SK-N-SH treated with all-trans-retinoic acid at 6 μM for 48 hours (cell line): ENCODE results near the gene RESP18.

ENCODE experiments used
- ATAC-seq: fragments of 200-7000 bp; cut with Tn5 transposase; 3 replicates; pipeline ENCODE4 v1.9.1; 2020; ENCODE audit warnings: mild to moderate bottlenecking, moderate library complexity
- ARNTL ChIP-seq: fragments of 450-650 bp; formaldehyde crosslinking; IDR thresholded peaks from 2 replicates; pipeline ENCODE4 v1.5.0; 2020; ENCODE audit warnings: low read depth, mild to moderate bottlenecking, moderate library complexity, borderline replicate concordance
- BACH2 ChIP-seq: fragments of 250-450 bp; sonication (Bioruptor Pico); IDR thresholded peaks from 2 replicates; pipeline ENCODE4 v1.9.0; 2021; ENCODE audit warnings: mild to moderate bottlenecking, borderline replicate concordance
- ESRRG ChIP-seq: fragments of 250-450 bp; sonication (Bioruptor Pico); IDR thresholded peaks from 2 replicates; pipeline ENCODE4 v1.6.1; 2021; ENCODE audit warnings: mild to moderate bottlenecking
- ISL1 ChIP-seq: fragments of 250-450 bp; sonication (Bioruptor Pico); IDR thresholded peaks from 2 replicates; pipeline ENCODE4 v2.1.2; 2022; ENCODE audit warnings: mild to moderate bottlenecking, moderate library complexity
- OSR1 ChIP-seq: fragments of 250-450 bp; sonication (Bioruptor Pico); IDR thresholded peaks from 2 replicates; pipeline ENCODE4 v1.8.0; 2022; ENCODE audit warnings: moderate library complexity, mild to moderate bottlenecking, inconsistent platforms
- PPARA ChIP-seq: fragments of 250-450 bp; sonication (Bioruptor Pico); IDR thresholded peaks from 2 replicates; pipeline ENCODE4 v1.5.0; 2020; ENCODE audit warnings: mild to moderate bottlenecking, borderline replicate concordance
- RARB ChIP-seq: fragments of 250-450 bp; sonication (Bioruptor Pico); IDR thresholded peaks from 2 replicates; pipeline ENCODE4 v1.8.0; 2021; ENCODE audit warnings: mild to moderate bottlenecking, moderate library complexity
- SNAI2 ChIP-seq: fragments of 250-450 bp; sonication (Bioruptor Pico); IDR thresholded peaks from 2 replicates; pipeline ENCODE4 v1.5.0; 2020; ENCODE audit warnings: mild to moderate bottlenecking, moderate library complexity
- TCF4 ChIP-seq: fragments of 250-450 bp; sonication (Bioruptor Pico); IDR thresholded peaks from 2 replicates; pipeline ENCODE4 v1.8.0; 2021; ENCODE audit warnings: mild to moderate bottlenecking, moderate library complexity, borderline replicate concordance
- TOX ChIP-seq: fragments of 250-450 bp; sonication (Bioruptor Pico); IDR thresholded peaks from 2 replicates; pipeline ENCODE4 v1.8.0; 2021; ENCODE audit warnings: mild to moderate bottlenecking, moderate library complexity, borderline replicate concordance
- ZC3H10 ChIP-seq: fragments of 250-450 bp; sonication (Bioruptor Pico); IDR thresholded peaks from 2 replicates; pipeline ENCODE4 v1.5.1; 2021; ENCODE audit warnings: mild to moderate bottlenecking, moderate library complexity
- ZFP3 ChIP-seq: fragments of 250-450 bp; sonication (Bioruptor Pico); IDR thresholded peaks from 2 replicates; pipeline ENCODE4 v1.5.0; 2020; ENCODE audit warnings: mild to moderate bottlenecking, moderate library complexity
- ZFP30 ChIP-seq: fragments of 450-650 bp; formaldehyde crosslinking; IDR thresholded peaks from 2 replicates; pipeline ENCODE4 v1.5.0; 2022; ENCODE audit warnings: mild to moderate bottlenecking, moderate library complexity
- ZNF565 ChIP-seq: fragments of 450-650 bp; formaldehyde crosslinking; conservative IDR thresholded peaks from 2 replicates; pipeline ENCODE4 v1.5.0; 2020; ENCODE audit warnings: low read depth, mild to moderate bottlenecking, moderate library complexity
- ZNF70 ChIP-seq: fragments of 450-650 bp; formaldehyde crosslinking; IDR thresholded peaks from 2 replicates; pipeline ENCODE4 v1.5.0; 2020; ENCODE audit warnings: mild to moderate bottlenecking, moderate library complexity
- ZNF8 ChIP-seq: fragments of 450-650 bp; formaldehyde crosslinking; IDR thresholded peaks from 2 replicates; pipeline ENCODE4 v1.5.0; 2020; ENCODE audit warnings: mild to moderate bottlenecking, moderate library complexity
- TF ChIP-seq, protein P1 (sequence below): fragments of 250-450 bp; sonication (Bioruptor Pico); IDR thresholded peaks from 2 replicates; pipeline ENCODE4 v1.5.0; 2020; ENCODE audit warnings: mild to moderate bottlenecking, moderate library complexity
- TF ChIP-seq, protein P2 (sequence below): fragments of 250-450 bp; sonication (Bioruptor Pico); IDR thresholded peaks from 2 replicates; pipeline ENCODE4 v1.5.1; 2021; ENCODE audit warnings: mild to moderate bottlenecking, moderate library complexity
- TF ChIP-seq, protein P3 (sequence below): fragments of 250-450 bp; sonication (Bioruptor Pico); IDR thresholded peaks from 2 replicates; pipeline ENCODE4 v1.8.0; 2021; ENCODE audit warnings: low read depth, mild to moderate bottlenecking, moderate library complexity, borderline replicate concordance
- TF ChIP-seq, protein P4 (sequence below): fragments of 250-450 bp; sonication (Bioruptor Pico); IDR thresholded peaks from 2 replicates; pipeline ENCODE4 v1.8.0; 2020; ENCODE audit warnings: mild to moderate bottlenecking, moderate library complexity, borderline replicate concordance

The RESP18 gene

DNA sequence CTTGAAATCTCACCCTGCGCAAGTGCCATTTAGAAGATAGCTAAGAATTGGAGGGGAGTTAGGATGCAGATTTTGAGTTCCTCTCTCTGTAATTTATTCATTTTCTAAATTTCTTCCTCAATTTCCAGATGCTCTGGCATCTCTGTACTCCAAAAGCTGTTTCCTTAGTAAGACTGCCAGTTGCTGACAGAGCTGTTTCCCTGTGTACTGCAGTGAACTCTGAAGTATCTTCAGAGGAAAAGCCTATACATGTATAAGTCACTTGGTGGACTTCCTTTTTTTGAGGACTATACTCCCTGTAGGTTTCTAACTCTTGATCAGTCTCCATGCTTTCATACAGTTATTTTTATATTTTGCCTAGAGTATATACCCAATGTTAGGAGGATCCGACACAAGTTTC, 1.5 kb upstream of the RESP18 start (continued):
- TF ChIP-seq, protein P1, sequence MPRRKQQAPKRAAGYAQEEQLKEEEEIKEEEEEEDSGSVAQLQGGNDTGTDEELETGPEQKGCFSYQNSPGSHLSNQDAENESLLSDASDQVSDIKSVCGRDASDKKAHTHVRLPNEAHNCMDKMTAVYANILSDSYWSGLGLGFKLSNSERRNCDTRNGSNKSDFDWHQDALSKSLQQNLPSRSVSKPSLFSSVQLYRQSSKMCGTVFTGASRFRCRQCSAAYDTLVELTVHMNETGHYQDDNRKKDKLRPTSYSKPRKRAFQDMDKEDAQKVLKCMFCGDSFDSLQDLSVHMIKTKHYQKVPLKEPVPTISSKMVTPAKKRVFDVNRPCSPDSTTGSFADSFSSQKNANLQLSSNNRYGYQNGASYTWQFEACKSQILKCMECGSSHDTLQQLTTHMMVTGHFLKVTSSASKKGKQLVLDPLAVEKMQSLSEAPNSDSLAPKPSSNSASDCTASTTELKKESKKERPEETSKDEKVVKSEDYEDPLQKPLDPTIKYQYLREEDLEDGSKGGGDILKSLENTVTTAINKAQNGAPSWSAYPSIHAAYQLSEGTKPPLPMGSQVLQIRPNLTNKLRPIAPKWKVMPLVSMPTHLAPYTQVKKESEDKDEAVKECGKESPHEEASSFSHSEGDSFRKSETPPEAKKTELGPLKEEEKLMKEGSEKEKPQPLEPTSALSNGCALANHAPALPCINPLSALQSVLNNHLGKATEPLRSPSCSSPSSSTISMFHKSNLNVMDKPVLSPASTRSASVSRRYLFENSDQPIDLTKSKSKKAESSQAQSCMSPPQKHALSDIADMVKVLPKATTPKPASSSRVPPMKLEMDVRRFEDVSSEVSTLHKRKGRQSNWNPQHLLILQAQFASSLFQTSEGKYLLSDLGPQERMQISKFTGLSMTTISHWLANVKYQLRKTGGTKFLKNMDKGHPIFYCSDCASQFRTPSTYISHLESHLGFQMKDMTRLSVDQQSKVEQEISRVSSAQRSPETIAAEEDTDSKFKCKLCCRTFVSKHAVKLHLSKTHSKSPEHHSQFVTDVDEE (CRISPR knock-in tag): no peak
- TF ChIP-seq, protein P2, sequence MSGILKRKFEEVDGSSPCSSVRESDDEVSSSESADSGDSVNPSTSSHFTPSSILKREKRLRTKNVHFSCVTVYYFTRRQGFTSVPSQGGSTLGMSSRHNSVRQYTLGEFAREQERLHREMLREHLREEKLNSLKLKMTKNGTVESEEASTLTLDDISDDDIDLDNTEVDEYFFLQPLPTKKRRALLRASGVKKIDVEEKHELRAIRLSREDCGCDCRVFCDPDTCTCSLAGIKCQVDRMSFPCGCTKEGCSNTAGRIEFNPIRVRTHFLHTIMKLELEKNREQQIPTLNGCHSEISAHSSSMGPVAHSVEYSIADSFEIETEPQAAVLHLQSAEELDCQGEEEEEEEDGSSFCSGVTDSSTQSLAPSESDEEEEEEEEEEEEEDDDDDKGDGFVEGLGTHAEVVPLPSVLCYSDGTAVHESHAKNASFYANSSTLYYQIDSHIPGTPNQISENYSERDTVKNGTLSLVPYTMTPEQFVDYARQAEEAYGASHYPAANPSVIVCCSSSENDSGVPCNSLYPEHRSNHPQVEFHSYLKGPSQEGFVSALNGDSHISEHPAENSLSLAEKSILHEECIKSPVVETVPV (CRISPR knock-in tag): no peak
- TF ChIP-seq TOX (no peak), BACH2 (CRISPR knock-in tag) (no peak)

DNA sequence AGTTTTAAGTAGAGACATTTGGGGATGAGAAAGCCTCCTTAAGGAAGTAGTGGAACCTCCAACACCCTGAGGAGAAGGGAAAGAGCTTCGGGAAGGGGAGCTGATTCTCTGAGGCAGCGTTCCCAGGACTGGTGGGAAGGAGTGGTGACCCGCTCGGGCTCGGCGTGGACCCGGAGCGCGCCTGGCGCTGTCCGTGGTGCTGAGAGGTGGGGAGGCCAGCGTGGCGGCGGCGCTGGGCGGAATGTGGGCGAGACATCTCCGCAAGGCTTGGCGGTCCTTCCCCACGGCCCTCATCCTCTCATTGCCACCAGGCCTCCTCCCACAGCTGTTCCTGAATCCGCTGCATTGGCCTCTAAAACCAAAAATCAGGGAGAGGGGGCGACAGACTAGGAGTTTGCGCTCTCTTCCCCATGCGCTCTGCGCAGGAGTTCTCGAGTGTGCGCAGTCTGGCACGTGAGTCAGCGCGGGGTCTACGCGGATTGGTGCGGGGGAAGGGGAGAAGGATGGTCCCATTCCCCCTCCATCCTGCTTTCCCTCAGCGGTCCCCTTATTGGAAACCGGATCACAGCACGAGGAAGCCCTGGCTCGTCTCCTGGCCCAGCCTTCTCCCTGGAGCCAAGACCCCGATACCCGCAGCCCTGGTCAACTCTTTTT, 857 bp downstream of the RESP18 start:
- TF ChIP-seq ZC3H10 (CRISPR knock-in tag) (no peak), ZNF8 (CRISPR knock-in tag) (no peak), ZFP30 (CRISPR knock-in tag) (no peak), ESRRG (CRISPR knock-in tag) (no peak), SNAI2 (CRISPR knock-in tag) (no peak), BACH2 (CRISPR knock-in tag) (no peak), OSR1 (CRISPR knock-in tag) (no peak), ISL1 (CRISPR knock-in tag) (no peak), PPARA (CRISPR knock-in tag) (no peak), ZNF70 (no peak)
- TF ChIP-seq, protein P2 (CRISPR knock-in tag): no peak
- TF ChIP-seq, protein P3, sequence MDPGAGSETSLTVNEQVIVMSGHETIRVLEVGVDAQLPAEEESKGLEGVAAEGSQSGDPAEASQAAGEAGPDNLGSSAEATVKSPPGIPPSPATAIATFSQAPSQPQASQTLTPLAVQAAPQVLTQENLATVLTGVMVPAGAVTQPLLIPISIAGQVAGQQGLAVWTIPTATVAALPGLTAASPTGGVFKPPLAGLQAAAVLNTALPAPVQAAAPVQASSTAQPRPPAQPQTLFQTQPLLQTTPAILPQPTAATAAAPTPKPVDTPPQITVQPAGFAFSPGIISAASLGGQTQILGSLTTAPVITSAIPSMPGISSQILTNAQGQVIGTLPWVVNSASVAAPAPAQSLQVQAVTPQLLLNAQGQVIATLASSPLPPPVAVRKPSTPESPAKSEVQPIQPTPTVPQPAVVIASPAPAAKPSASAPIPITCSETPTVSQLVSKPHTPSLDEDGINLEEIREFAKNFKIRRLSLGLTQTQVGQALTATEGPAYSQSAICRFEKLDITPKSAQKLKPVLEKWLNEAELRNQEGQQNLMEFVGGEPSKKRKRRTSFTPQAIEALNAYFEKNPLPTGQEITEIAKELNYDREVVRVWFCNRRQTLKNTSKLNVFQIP (CRISPR knock-in tag): no peak
- TF ChIP-seq, all 23 proteins: peak for 0
- no peak for ATAC-seq

DNA sequence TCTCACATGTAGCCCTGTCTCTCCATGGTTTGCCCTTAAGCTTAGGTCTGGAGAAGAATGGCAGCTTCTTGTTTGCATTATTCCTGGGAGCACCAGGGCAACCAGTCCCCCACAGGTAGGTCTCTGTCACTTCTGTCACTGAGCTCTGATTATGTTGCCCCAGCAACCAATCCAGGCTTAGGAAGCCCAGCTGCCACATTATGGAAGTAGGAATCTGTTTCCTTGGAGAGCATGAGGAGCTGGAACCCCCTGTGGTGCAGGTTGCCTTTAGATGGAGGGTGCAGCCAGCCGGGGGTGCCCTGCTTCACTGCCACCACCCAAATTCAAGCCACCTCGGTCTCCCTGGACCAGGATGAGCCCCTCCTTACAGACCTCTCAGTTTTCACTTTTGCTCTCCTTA, 4.8 kb downstream of the RESP18 start:
- TF ChIP-seq, protein P4, sequence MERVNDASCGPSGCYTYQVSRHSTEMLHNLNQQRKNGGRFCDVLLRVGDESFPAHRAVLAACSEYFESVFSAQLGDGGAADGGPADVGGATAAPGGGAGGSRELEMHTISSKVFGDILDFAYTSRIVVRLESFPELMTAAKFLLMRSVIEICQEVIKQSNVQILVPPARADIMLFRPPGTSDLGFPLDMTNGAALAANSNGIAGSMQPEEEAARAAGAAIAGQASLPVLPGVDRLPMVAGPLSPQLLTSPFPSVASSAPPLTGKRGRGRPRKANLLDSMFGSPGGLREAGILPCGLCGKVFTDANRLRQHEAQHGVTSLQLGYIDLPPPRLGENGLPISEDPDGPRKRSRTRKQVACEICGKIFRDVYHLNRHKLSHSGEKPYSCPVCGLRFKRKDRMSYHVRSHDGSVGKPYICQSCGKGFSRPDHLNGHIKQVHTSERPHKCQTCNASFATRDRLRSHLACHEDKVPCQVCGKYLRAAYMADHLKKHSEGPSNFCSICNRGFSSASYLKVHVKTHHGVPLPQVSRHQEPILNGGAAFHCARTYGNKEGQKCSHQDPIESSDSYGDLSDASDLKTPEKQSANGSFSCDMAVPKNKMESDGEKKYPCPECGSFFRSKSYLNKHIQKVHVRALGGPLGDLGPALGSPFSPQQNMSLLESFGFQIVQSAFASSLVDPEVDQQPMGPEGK (CRISPR knock-in tag): no peak
- TF ChIP-seq ZNF565 (CRISPR knock-in tag) (no peak), TOX (no peak), OSR1 (CRISPR knock-in tag) (no peak), SNAI2 (CRISPR knock-in tag) (no peak), BACH2 (CRISPR knock-in tag) (no peak)
- no peak for ATAC-seq

DNA sequence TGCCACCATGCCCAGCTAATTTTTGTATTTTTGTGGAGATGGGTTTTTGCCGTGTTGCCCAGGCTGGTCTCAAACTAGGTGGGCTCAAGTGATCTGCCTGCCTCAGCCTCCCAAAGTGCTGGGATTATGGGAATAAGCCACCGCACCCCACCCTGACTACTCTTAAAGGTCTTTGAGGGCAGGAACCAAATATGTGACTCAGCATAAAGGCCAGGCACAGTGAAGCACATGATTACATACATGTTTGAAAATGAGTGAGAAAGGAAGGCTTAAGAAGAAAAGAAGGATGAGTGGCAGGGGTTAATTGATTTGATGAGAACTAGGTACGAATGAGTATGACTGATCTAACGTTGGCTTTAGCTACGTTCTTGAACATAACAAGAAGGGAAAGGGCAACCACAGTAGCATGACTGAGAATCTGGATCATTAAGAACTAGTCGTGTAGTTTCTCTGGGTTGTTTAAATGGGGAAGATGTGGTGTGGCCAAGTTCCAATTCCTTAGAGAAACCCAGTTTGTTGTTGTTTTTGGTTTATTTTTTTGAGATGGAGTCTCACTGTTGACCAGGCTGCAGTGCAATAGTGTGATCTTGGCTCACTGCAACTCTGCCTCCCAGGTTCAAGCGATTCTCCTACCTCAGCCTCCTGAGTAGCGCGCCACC, 6.8 kb downstream of the RESP18 start:
- TF ChIP-seq, protein P1 (CRISPR knock-in tag): no peak
- TF ChIP-seq ZFP30 (CRISPR knock-in tag): no peak
- no peak for TF ChIP-seq ARNTL
- TF ChIP-seq TCF4 (CRISPR knock-in tag): no peak
- no peak for TF ChIP-seq OSR1 (CRISPR knock-in tag)
- TF ChIP-seq ZFP3 (CRISPR knock-in tag): no peak
- no peak for TF ChIP-seq TOX
- no peak for TF ChIP-seq PPARA (CRISPR knock-in tag)
- no peak for TF ChIP-seq SNAI2 (CRISPR knock-in tag)
- TF ChIP-seq ZNF565 (CRISPR knock-in tag): no peak
- TF ChIP-seq BACH2 (CRISPR knock-in tag): no peak
- no peak for TF ChIP-seq RARB (CRISPR knock-in tag)
- TF ChIP-seq ZNF8 (CRISPR knock-in tag): no peak
- no peak for ATAC-seq
